H1 (cell line): ENCODE data around the gene CXADR.

Experiments used
- BCL11A ChIP-seq, 2 experiments: IDR thresholded peaks; one replicate each; pipeline ENCODE4 v1.6.1; 2011; ENCODE audit warnings: low read depth in 2 of 2, low read length in 2 of 2, mild to moderate bottlenecking in 2 of 2
- CTCF ChIP-seq, 3 experiments: IDR thresholded peaks; 1 replicate in 2 of 3; 2 replicates in 1 of 3; pipeline versions ENCODE4 v1.5.1 to v1.6.1; 2011; ENCODE audit warnings: low read length in 3 of 3, mild to moderate bottlenecking in 3 of 3, inconsistent platforms in 2 of 3, low read depth in 1 of 3, moderate library complexity in 1 of 3; ENCODE audit not compliant: insufficient read depth in 1 of 3; ENCODE audit errors: control extremely low read depth in 1 of 3
- EP300 ChIP-seq, 2 experiments: IDR thresholded peaks; 1 replicate in 1 of 2; 2 replicates in 1 of 2; pipeline ENCODE4 v1.6.1; 2011 to 2012; ENCODE audit warnings: low read depth in 2 of 2, low read length in 2 of 2, mild to moderate bottlenecking in 2 of 2, borderline replicate concordance in 1 of 2, inconsistent platforms in 1 of 2, moderate library complexity in 1 of 2
- EZH2 ChIP-seq: fragments of 200-600 bp; sonication (generic); IDR thresholded peaks from 2 replicates; pipeline ENCODE4 v1.7.1; 2012; ENCODE audit warnings: low read depth, mild to moderate bottlenecking, moderate library complexity, low read length, inconsistent platforms; ENCODE audit not compliant: severe bottlenecking
- GABPA ChIP-seq: IDR thresholded peaks from 2 replicates; pipeline ENCODE4 v1.6.1; 2011; ENCODE audit warnings: mild to moderate bottlenecking, low read length, moderate library complexity, borderline replicate concordance; ENCODE audit not compliant: insufficient read depth
- KDM1A ChIP-seq: fragments of 200-600, 300-600 bp; sonication (generic); IDR thresholded peaks from 2 replicates; pipeline ENCODE4 v1.7.1; 2016; ENCODE audit warnings: mild to moderate bottlenecking, low read length, borderline replicate concordance
- KDM4A ChIP-seq: IDR thresholded peaks from one replicate; pipeline ENCODE4 v1.7.1; 2012; ENCODE audit warnings: low read depth, mild to moderate bottlenecking, moderate library complexity, low read length, inconsistent platforms; ENCODE audit not compliant: severe bottlenecking
- POLR2AphosphoS5 ChIP-seq: IDR thresholded peaks from 2 replicates; pipeline ENCODE4 v1.6.1; 2011; ENCODE audit warnings: low read depth, low read length
- SP1 ChIP-seq: IDR thresholded peaks from 2 replicates; pipeline ENCODE4 v1.6.1; 2011; ENCODE audit warnings: low read depth, low read length
- SUZ12 ChIP-seq: fragments of 200-600 bp; sonication (generic); IDR thresholded peaks from 2 replicates; pipeline ENCODE4 v1.6.1; 2012; ENCODE audit warnings: mild to moderate bottlenecking, inconsistent platforms, low read length, moderate library complexity, mixed read lengths
- TBP ChIP-seq: IDR thresholded peaks from 2 replicates; pipeline ENCODE4 v1.6.1; 2011; ENCODE audit warnings: low read depth, low read length, improper control_type of control experiment

- TF ChIP-seq KDM1A (0 out of 2 replicates have a peak, but pooled peaks have one; percentile 51), KDM4A (no peak), EZH2 (no peak), CTCF (IDR thresholded peaks at IDR 0.05; ENCODE audit: control extremely low read depth in 1 of 3, insufficient read depth in 1 of 3, low read depth in 1 of 3, low read length in 3 of 3) (no peak), EP300 (IDR thresholded peaks at IDR 0.05; ENCODE audit: borderline replicate concordance in 1 of 2, low read depth in 2 of 2, low read length in 2 of 2) (no peak), SP1 (no peak), POLR2AphosphoS5 (no peak), SUZ12 (no peak), GABPA (no peak), BCL11A (IDR thresholded peaks at IDR 0.05; ENCODE audit: low read depth in 2 of 2, low read length in 2 of 2) (no peak), TBP (no peak)
These were observed 96.8 kb downstream of the CXADR start for GRCh38 chr21:17609681-17610080.
